Endodermal cell (in vitro differentiated cells): ENCODE data around the gene MUC2. TPM values are rescaled to one million over a fixed set of nuclear protein-coding genes. Genes with fewer than 3 reads are reported as not detected.

ENCODE experiments used
- DNase-seq: peaks from one replicate; pipeline ENCODE4 v3.0.0-alpha.2; 2017
- H3K27ac ChIP-seq: 2 replicates; pipeline ENCODE4 v1.5.1; 2013; ENCODE audit warnings: mild to moderate bottlenecking, low read depth, low read length, moderate library complexity
- H3K27me3 ChIP-seq: 2 replicates; pipeline ENCODE4 v1.6.1; 2013; ENCODE audit warnings: mild to moderate bottlenecking, low read length, moderate library complexity; ENCODE audit not compliant: insufficient read depth, control insufficient read depth, poor library complexity, severe bottlenecking
- H3K36me3 ChIP-seq: 2 replicates; pipeline ENCODE4 v1.7.0; 2013; ENCODE audit warnings: mild to moderate bottlenecking, low read length, moderate library complexity; ENCODE audit not compliant: control insufficient read depth, insufficient read depth
- H3K4me1 ChIP-seq: one replicate; pipeline ENCODE4 v1.7.0; 2013; ENCODE audit warnings: low read length; ENCODE audit not compliant: control insufficient read depth, insufficient read depth
- H3K4me3 ChIP-seq: 2 replicates; pipeline ENCODE4 v1.5.1; 2013; ENCODE audit warnings: mild to moderate bottlenecking, low read length, moderate library complexity
- H3K9ac ChIP-seq: 2 replicates; pipeline ENCODE4 v1.6.1; 2013; ENCODE audit warnings: mild to moderate bottlenecking, low read length, moderate library complexity; ENCODE audit not compliant: poor library complexity, severe bottlenecking; ENCODE audit errors: extremely low read depth
- H3K9me3 ChIP-seq: 2 replicates; pipeline ENCODE4 v1.6.1; 2013; ENCODE audit warnings: mild to moderate bottlenecking, low read length, moderate library complexity; ENCODE audit not compliant: control insufficient read depth
- H3K27ac Mint-ChIP-seq: 2 replicates; pipeline ENCODE4 v1.8.0; 2020; ENCODE audit warnings: mixed read lengths
- H3K27me3 Mint-ChIP-seq: 2 replicates; pipeline ENCODE4 v1.8.0; 2021; ENCODE audit warnings: mild to moderate bottlenecking, mixed read lengths; ENCODE audit not compliant: insufficient read depth
- H3K36me3 Mint-ChIP-seq: 2 replicates; pipeline ENCODE4 v1.8.0; 2020; ENCODE audit warnings: low read depth, mixed read lengths
- H3K4me1 Mint-ChIP-seq: 2 replicates; pipeline ENCODE4 v1.8.0; 2020; ENCODE audit warnings: mixed read lengths
- H3K4me3 Mint-ChIP-seq: 2 replicates; pipeline ENCODE4 v1.8.0; 2020; ENCODE audit warnings: mild to moderate bottlenecking, moderate library complexity, mixed read lengths
- H3K9me3 Mint-ChIP-seq: 2 replicates; pipeline ENCODE4 v1.8.0; 2020; ENCODE audit warnings: mild to moderate bottlenecking, mixed read lengths
- CTCF ChIP-seq: fragments of 200-600 bp; sonication (generic); conservative IDR thresholded peaks from 2 replicates; pipeline ENCODE4 v1.5.0; 2021; ENCODE audit warnings: antibody characterized with exemption, mild to moderate bottlenecking
- WGBS, 2 experiments: methylation state at CpG; one replicate each; pipeline versions ENCODE4 v1.1.5 to v1.1.7; 2013; ENCODE audit warnings: missing lambda C conversion rate in 2 of 2, mixed read lengths in 1 of 2; ENCODE audit not compliant: insufficient coverage in 1 of 2, insufficient read length in 1 of 2; 5-methylcytosine and 5-hydroxymethylcytosine counted together
- total RNA-seq, 2 donors: library from RNA; stranded (reverse); fragmentation: NEBNext Ultra II Directional in 1 of 2; extraction: Animal tissue kit (Norgen Biotek cat#: 25700) in 1 of 2; gene quantifications; 2 replicates in 1 of 2; 3 replicates in 1 of 2; pipeline ENCODE4 v1.2.1, GENCODE V29; 2021

Gene MUC2
- total RNA-seq, 2 donors from 2014 or later = not detected

GRCh38 chr11:1055990-1056771 lies 18.5 kb upstream of the MUC2 start:
- Mint-ChIP-seq H3K27me3 (no peaks in the 10 kb centered on the region), H3K4me3 (no peak overlapping the region), H3K4me1 (no peaks in the 10 kb centered on the region), H3K9me3 (no peaks in the 10 kb centered on the region), H3K27ac (no peak overlapping the region), H3K36me3 (no peaks in the 10 kb centered on the region)
- no peaks in the 10 kb centered on the region for H3K27me3 ChIP-seq
- no peaks in the 10 kb centered on the region for H3K4me1 ChIP-seq
- 88 to 90% methylated on average over 31 to 46 of the region's 46 CpGs for WGBS, 2 experiments
- no peak overlapping the region for H3K4me3 ChIP-seq
- H3K27ac ChIP-seq = no peak overlapping the region
- no peaks in the 10 kb centered on the region for H3K36me3 ChIP-seq
- peak; percentile 38 for DNase-seq
- no peak for TF ChIP-seq CTCF
- no peaks in the 10 kb centered on the region for H3K9me3 ChIP-seq
- no peak overlapping the region for H3K9ac ChIP-seq

GRCh38 chr11:1057806-1058205 lies 16.9 kb upstream of the MUC2 start:
- H3K36me3 Mint-ChIP-seq = no peaks in the 10 kb centered on the region
- 92 to 99% methylated on average over 13 to 15 of the region's 16 CpGs for WGBS, 2 experiments
- peaks cover 5% of the 10 kb centered on the region for H3K9me3 ChIP-seq
- no peak overlapping the region for H3K4me3 Mint-ChIP-seq
- no peaks in the 10 kb centered on the region for H3K4me1 ChIP-seq
- no peak overlapping the region for H3K27ac ChIP-seq
- TF ChIP-seq CTCF = no peak
- H3K9ac ChIP-seq = no peak overlapping the region
- peaks cover 10% of the 10 kb centered on the region for H3K9me3 Mint-ChIP-seq
- H3K4me3 ChIP-seq = no peak overlapping the region
- no peak for DNase-seq
- no peaks in the 10 kb centered on the region for H3K27me3 ChIP-seq
- H3K27me3 Mint-ChIP-seq = no peaks in the 10 kb centered on the region
- no peaks in the 10 kb centered on the region for H3K4me1 Mint-ChIP-seq
- no peak overlapping the region for H3K27ac Mint-ChIP-seq
- H3K36me3 ChIP-seq = no peaks in the 10 kb centered on the region

- no peak overlapping the region for H3K9ac ChIP-seq
- no peaks in the 10 kb centered on the region for H3K27me3 Mint-ChIP-seq
- 81 to 83% methylated on average over 9 to 15 of the region's 15 CpGs for WGBS, 2 experiments
Measured at GRCh38 chr11:1059759-1060158, 14.9 kb upstream of the MUC2 start.

More at GRCh38 chr11:1059759-1060158, 14.9 kb upstream of the MUC2 start:
- Mint-ChIP-seq H3K36me3 (no peaks in the 10 kb centered on the region), H3K4me3 (no peak overlapping the region), H3K27ac (no peak overlapping the region), H3K4me1 (no peaks in the 10 kb centered on the region), H3K9me3 (peaks cover 11% of the 10 kb centered on the region)
- Histone ChIP-seq H3K27me3 (no peaks in the 10 kb centered on the region), H3K9me3 (peaks cover 5% of the 10 kb centered on the region), H3K4me1 (no peaks in the 10 kb centered on the region), H3K27ac (no peak overlapping the region), H3K4me3 (no peak overlapping the region), H3K36me3 (no peaks in the 10 kb centered on the region)
- peak; percentile 42 for TF ChIP-seq CTCF
- DNase-seq = no peak
